Ovary (tissue), 9 donors: Measurements from ENCODE around the gene TLE7. TPM values are rescaled to one million over a fixed set of nuclear protein-coding genes. Genes with fewer than 3 reads are reported as not detected.

Experiments used
- DNase-seq, 5 donors: peaks; one replicate each; pipeline ENCODE4 v3.0.0-alpha.2; 2019 to 2020
- H3K27ac ChIP-seq, 2 donors: fragments of 200-600 bp; one replicate each; pipeline versions ENCODE4 v1.5.1 to v1.8.0; 2019 to 2022
- H3K27me3 ChIP-seq: fragments of 200-600 bp; one replicate; pipeline ENCODE4 v1.8.0; 2022
- H3K36me3 ChIP-seq: fragments of 200-600 bp; sonication (generic); one replicate; pipeline ENCODE4 v1.5.1; 2019
- H3K4me1 ChIP-seq: one replicate; pipeline ENCODE4 v1.8.1; 2013; ENCODE audit warnings: mild to moderate bottlenecking, moderate library complexity; ENCODE audit not compliant: insufficient read depth
- H3K4me3 ChIP-seq: fragments of 200-600 bp; sonication (generic); one replicate; pipeline ENCODE4 v1.5.1; 2017
- H3K9me3 ChIP-seq, 2 donors: fragments of 200-600 bp in 1 of 2; sonication (generic) in 1 of 2; one replicate each; pipeline versions ENCODE4 v1.5.1 to v1.8.1; 2013 to 2019; ENCODE audit warnings: mild to moderate bottlenecking in 1 of 2, moderate library complexity in 1 of 2
- CTCF ChIP-seq, 3 donors: fragments of 450-650 bp in 2 of 3; fragments of 200-600 bp in 1 of 3; IDR thresholded peaks; one replicate each; pipeline versions ENCODE4 v1.5.1 to v1.8.0; 2016 to 2022; ENCODE audit warnings: antibody characterized with exemption in 3 of 3, mild to moderate bottlenecking in 1 of 3
- EP300 ChIP-seq: sonication (generic); formaldehyde crosslinking; IDR thresholded peaks from one replicate; pipeline ENCODE4 v1.6.1; 2017; ENCODE audit warnings: antibody characterized with exemption
- POLR2A ChIP-seq: fragments of 450-650 bp; IDR thresholded peaks from one replicate; pipeline ENCODE4 v1.6.1; 2017; ENCODE audit warnings: antibody characterized with exemption, mild to moderate bottlenecking, moderate library complexity
- WGBS, 3 donors: extraction: QIAGEN DNeasy Blood & Tissue Kit in 1 of 3; methylation state at CpG; one replicate each; pipeline versions ENCODE4 v1.1.5 to v1.1.7; 2013 to 2017; 5-methylcytosine and 5-hydroxymethylcytosine counted together
- intact Hi-C, 4 donors: fragments of 100-400 bp; cut with DNase I; formaldehyde crosslinking; loops; one replicate each; pipeline versions ENCODE4 v1.11.0 to v1.15.1; 2022 to 2023
- polyA plus RNA-seq, 2 donors: library from polyadenylated mRNA; stranded (reverse); fragments of 200-250 nt in 1 of 2; fragments of 350-450 nt in 1 of 2; fragmentation: Illumina TruSeq in 1 of 2; extraction: RNeasy Lipid Tissue Mini Kit (QIAGEN cat#74804) in 1 of 2; gene quantifications; one replicate each; pipeline ENCODE4 v1.2.3, GENCODE V29; 2013 to 2014
- total RNA-seq, 7 donors: library from RNA; depleted of rRNA in 2 of 7; stranded (reverse); fragments of >200 nt in 2 of 7; fragmentation: NEBNext Ultra II Directional in 3 of 7; extraction: Animal tissue kit (Norgen Biotek cat#: 25700) in 3 of 7; gene quantifications; one replicate each; pipeline versions ENCODE4 v1.1.0 to v1.2.4, GENCODE V29; 2016 to 2023
- donor health status: DM: no; HTN: no; CAD: no; lungs with moderate emphysema.
- donor health status: DM: no; HTN: no; CAD: no.
- donor health status: Bipolar disorder and iron deficiency.
- donor health status: DM: yes; HTN: yes; CAD: no.
- donor health status: DM: no; HTN: no; CAD: no.
- donor health status: DM: yes; HTN: yes; CAD: no.

TLE7 gene
- total and polyA plus RNA-seq, 9 donors = 0.10 TPM; not detected in 8

GRCh38 chr16:71430744-71431143, 11.1 kb downstream of the TLE7 start:
- H3K9me3 ChIP-seq = no peaks in the 10 kb centered on the region
- H3K4me1 ChIP-seq = no peaks in the 10 kb centered on the region
- H3K27me3 ChIP-seq = no peaks in the 10 kb centered on the region
- WGBS, 3 donors = 73 to 80% (median 79%) methylated on average over 6 of the region's 6 CpGs
- TF ChIP-seq POLR2A (no peak), CTCF (IDR thresholded peaks at IDR 0.05) (no peak), EP300 (no peak)
- DNase-seq = no peak
- no peak overlapping the region for H3K27ac ChIP-seq
- H3K36me3 ChIP-seq = no peaks in the 10 kb centered on the region
- H3K4me3 ChIP-seq = no peak overlapping the region
- intact Hi-C loops = no loop called here

GRCh38 chr16:71429581-71429980, 12.3 kb downstream of the TLE7 start:
- Histone ChIP-seq H3K4me3 (no peak overlapping the region), H3K27ac (no peak overlapping the region), H3K9me3 (no peaks in the 10 kb centered on the region), H3K4me1 (no peaks in the 10 kb centered on the region), H3K27me3 (no peaks in the 10 kb centered on the region), H3K36me3 (no peaks in the 10 kb centered on the region)
- no peak for DNase-seq
- intact Hi-C loops = no loop called here
- 79 to 89% (median 83%) methylated on average over 3 of the region's 3 CpGs for WGBS, 3 donors
- TF ChIP-seq POLR2A (no peak), CTCF (IDR thresholded peaks at IDR 0.05) (no peak), EP300 (no peak)

- Histone ChIP-seq H3K36me3 (no peaks in the 10 kb centered on the region), H3K9me3 (no peaks in the 10 kb centered on the region), H3K4me1 (no peaks in the 10 kb centered on the region), H3K27me3 (no peaks in the 10 kb centered on the region), H3K4me3 (no peak overlapping the region), H3K27ac (no peak overlapping the region)
- DNase-seq = no peak
- WGBS, 3 donors = 80 to 90% (median 80%) methylated on average over 2 of the region's 2 CpGs
- TF ChIP-seq POLR2A = no peak
- no peak for TF ChIP-seq EP300
- no peak for TF ChIP-seq CTCF (IDR thresholded peaks at IDR 0.05)
- intact Hi-C loops = no loop called here
Measured at GRCh38 chr16:71428883-71429282, 13.0 kb downstream of the TLE7 start.

GRCh38 chr16:71428385-71428784, 13.5 kb downstream of the TLE7 start:
- Histone ChIP-seq H3K36me3 (no peaks in the 10 kb centered on the region), H3K9me3 (no peaks in the 10 kb centered on the region), H3K27ac (no peak overlapping the region), H3K4me3 (no peak overlapping the region), H3K27me3 (no peaks in the 10 kb centered on the region), H3K4me1 (no peaks in the 10 kb centered on the region)
- intact Hi-C loops = no loop called here
- no peak for DNase-seq
- TF ChIP-seq CTCF (IDR thresholded peaks at IDR 0.05) = no peak
- TF ChIP-seq POLR2A = no peak
- no peak for TF ChIP-seq EP300
